Astrocyte (in vitro differentiated cells and primary cell): ENCODE results near the gene VAT1L. TPM values are rescaled to one million over a fixed set of nuclear protein-coding genes. Genes with fewer than 3 reads are reported as not detected.

Experiments used
- DNase-seq: peaks from one replicate; pipeline ENCODE4 v3.0.0-alpha.2; 2010; ENCODE audit warnings: low read depth
- FAIRE-seq: peaks from 2 replicates; lab custom pipeline; 2011; peaks lifted over from hg19 to GRCh38; lab: Jason Lieb, UNC
- H2AFZ ChIP-seq: 2 replicates; pipeline ENCODE4 v1.6.0; 2012; ENCODE audit warnings: low read depth, low read length, inconsistent platforms
- H3K27ac ChIP-seq: 2 replicates; pipeline ENCODE4 v1.5.1; 2011; ENCODE audit warnings: low read depth, low read length, inconsistent platforms
- H3K27me3 ChIP-seq: 2 replicates; pipeline ENCODE4 v1.6.0; 2011; ENCODE audit warnings: low read length, inconsistent platforms; ENCODE audit not compliant: insufficient read depth
- H3K36me3 ChIP-seq: 2 replicates; pipeline ENCODE4 v1.5.1; 2011; ENCODE audit warnings: low read length, inconsistent platforms; ENCODE audit not compliant: insufficient read depth
- H3K4me1 ChIP-seq: 2 replicates; pipeline ENCODE4 v1.5.1; 2011; ENCODE audit warnings: low read length, inconsistent platforms; ENCODE audit not compliant: insufficient read depth
- H3K4me2 ChIP-seq: 2 replicates; pipeline ENCODE4 v1.6.0; 2012; ENCODE audit warnings: low read length, inconsistent platforms
- H3K4me3 ChIP-seq: 2 replicates; pipeline ENCODE4 v1.5.1; 2011; ENCODE audit warnings: low read depth, mild to moderate bottlenecking, low read length, inconsistent platforms; ENCODE audit not compliant: insufficient read depth
- H3K79me2 ChIP-seq: 2 replicates; pipeline ENCODE4 v1.6.0; 2012; ENCODE audit warnings: mild to moderate bottlenecking, low read length, inconsistent platforms; ENCODE audit not compliant: insufficient read depth
- H3K9ac ChIP-seq: 2 replicates; pipeline ENCODE4 v1.6.0; 2012; ENCODE audit warnings: mild to moderate bottlenecking, low read length, inconsistent platforms
- H3K9me3 ChIP-seq: 2 replicates; pipeline ENCODE4 v1.5.1; 2012; ENCODE audit warnings: low read depth, mild to moderate bottlenecking, low read length, inconsistent platforms; ENCODE audit not compliant: insufficient read depth
- H4K20me1 ChIP-seq: 2 replicates; pipeline ENCODE4 v1.6.0; 2012; ENCODE audit warnings: low read length, inconsistent platforms; ENCODE audit not compliant: insufficient read depth
- H3K27ac Mint-ChIP-seq: one replicate; pipeline ENCODE4 v1.8.0; 2021; ENCODE audit warnings: mild to moderate bottlenecking, mixed read lengths; ENCODE audit not compliant: unreplicated experiment
- H3K27me3 Mint-ChIP-seq: one replicate; pipeline ENCODE4 v1.8.0; 2021; ENCODE audit warnings: low read depth, mixed read lengths; ENCODE audit not compliant: unreplicated experiment
- H3K36me3 Mint-ChIP-seq: one replicate; pipeline ENCODE4 v1.8.0; 2021; ENCODE audit warnings: low read depth, mixed read lengths; ENCODE audit not compliant: unreplicated experiment
- H3K4me1 Mint-ChIP-seq: one replicate; pipeline ENCODE4 v1.8.0; 2021; ENCODE audit warnings: low read depth, mixed read lengths; ENCODE audit not compliant: unreplicated experiment
- H3K4me3 Mint-ChIP-seq: one replicate; pipeline ENCODE4 v1.8.0; 2021; ENCODE audit warnings: mild to moderate bottlenecking, moderate library complexity, mixed read lengths; ENCODE audit not compliant: unreplicated experiment
- H3K9me3 Mint-ChIP-seq: one replicate; pipeline ENCODE4 v1.8.0; 2021; ENCODE audit warnings: mild to moderate bottlenecking, mixed read lengths; ENCODE audit not compliant: unreplicated experiment
- EZH2 ChIP-seq: IDR thresholded peaks from 2 replicates; pipeline ENCODE4 v1.6.1; 2012; ENCODE audit warnings: mild to moderate bottlenecking, low read length, inconsistent platforms; ENCODE audit not compliant: insufficient read depth
- total RNA-seq: library from RNA; stranded (reverse); gene quantifications from 2 replicates; pipeline ENCODE4 v1.2.1, GENCODE V29; 2021
- TF ChIP-seq, protein P1 (sequence below): IDR thresholded peaks from 2 replicates; pipeline ENCODE4 v1.5.1; 2011; ENCODE audit warnings: low read depth, mild to moderate bottlenecking, inconsistent platforms, low read length, moderate library complexity; ENCODE audit not compliant: insufficient read depth

The VAT1L gene
- total RNA-seq, 1 donor from 2014 or later: 3.3 TPM

DNA sequence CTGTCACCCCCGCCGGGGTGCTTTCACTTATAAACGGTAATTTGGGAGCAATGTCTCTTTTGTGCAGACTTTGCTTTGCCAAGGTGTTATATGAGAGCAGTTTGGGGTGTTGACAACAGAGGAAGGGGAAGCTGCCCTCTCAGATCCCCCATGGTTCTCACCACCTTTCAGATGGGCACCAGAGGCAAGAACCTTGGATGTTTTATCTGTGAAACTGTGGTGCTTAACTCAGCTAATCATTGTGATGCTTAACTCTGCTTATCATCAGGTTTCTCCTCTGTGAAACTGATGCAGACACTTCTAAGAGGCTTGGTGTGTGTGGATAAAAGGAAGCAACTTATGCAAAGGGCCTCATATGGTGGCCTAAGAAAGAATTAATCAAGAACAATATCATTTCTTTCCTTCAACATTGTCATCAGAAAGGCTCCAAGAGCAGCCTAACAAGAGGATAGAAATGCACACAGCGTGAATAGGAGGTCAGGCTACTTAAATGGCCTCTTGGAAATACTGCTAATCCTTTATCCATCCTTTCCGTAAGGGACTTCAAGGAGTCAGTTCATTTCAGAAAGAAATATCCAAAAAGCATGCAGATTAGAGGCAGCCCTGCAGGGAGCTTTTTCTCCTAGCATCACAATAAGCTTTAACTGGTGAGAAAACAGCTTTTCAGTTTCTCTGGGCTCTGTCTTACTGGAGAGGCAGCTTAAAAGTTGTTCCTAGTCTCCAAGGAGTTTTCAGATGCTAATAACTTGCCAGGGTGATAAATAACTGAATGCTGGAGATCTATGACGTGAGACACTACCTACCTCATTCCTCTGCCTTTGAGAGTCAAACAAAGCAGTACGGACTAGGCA lies 178.9 kb downstream of the VAT1L start:
- Histone ChIP-seq H3K36me3 (no peaks in the 10 kb centered on the region), H3K4me2 (no peak overlapping the region), H2AFZ (no peak overlapping the region), H3K27ac (no peak overlapping the region), H3K79me2 (no peaks in the 10 kb centered on the region), H3K9ac (no peak overlapping the region), H4K20me1 (no peaks in the 10 kb centered on the region), H3K27me3 (no peaks in the 10 kb centered on the region), H3K9me3 (no peaks in the 10 kb centered on the region), H3K4me3 (no peak overlapping the region), H3K4me1 (no peaks in the 10 kb centered on the region)
- Mint-ChIP-seq H3K4me1 (peaks cover 6% of the 10 kb centered on the region), H3K4me3 (no peak overlapping the region), H3K36me3 (no peaks in the 10 kb centered on the region), H3K9me3 (peaks cover 4% of the 10 kb centered on the region), H3K27me3 (peaks cover 20% of the 10 kb centered on the region), H3K27ac (no peak overlapping the region)
- FAIRE-seq (no peak), DNase-seq (no peak)
- TF ChIP-seq EZH2: no peak
- TF ChIP-seq, protein P1, sequence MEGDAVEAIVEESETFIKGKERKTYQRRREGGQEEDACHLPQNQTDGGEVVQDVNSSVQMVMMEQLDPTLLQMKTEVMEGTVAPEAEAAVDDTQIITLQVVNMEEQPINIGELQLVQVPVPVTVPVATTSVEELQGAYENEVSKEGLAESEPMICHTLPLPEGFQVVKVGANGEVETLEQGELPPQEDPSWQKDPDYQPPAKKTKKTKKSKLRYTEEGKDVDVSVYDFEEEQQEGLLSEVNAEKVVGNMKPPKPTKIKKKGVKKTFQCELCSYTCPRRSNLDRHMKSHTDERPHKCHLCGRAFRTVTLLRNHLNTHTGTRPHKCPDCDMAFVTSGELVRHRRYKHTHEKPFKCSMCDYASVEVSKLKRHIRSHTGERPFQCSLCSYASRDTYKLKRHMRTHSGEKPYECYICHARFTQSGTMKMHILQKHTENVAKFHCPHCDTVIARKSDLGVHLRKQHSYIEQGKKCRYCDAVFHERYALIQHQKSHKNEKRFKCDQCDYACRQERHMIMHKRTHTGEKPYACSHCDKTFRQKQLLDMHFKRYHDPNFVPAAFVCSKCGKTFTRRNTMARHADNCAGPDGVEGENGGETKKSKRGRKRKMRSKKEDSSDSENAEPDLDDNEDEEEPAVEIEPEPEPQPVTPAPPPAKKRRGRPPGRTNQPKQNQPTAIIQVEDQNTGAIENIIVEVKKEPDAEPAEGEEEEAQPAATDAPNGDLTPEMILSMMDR: no peak

GRCh38 chr16:77969861-77970260 lies 181.5 kb downstream of the VAT1L start:
- H3K4me1 Mint-ChIP-seq: peaks cover 2% of the 10 kb centered on the region
- Histone ChIP-seq H3K79me2 (no peaks in the 10 kb centered on the region), H3K36me3 (no peaks in the 10 kb centered on the region), H2AFZ (no peak overlapping the region), H3K27ac (no peak overlapping the region), H3K27me3 (no peaks in the 10 kb centered on the region), H4K20me1 (no peaks in the 10 kb centered on the region), H3K4me2 (no peak overlapping the region), H3K9ac (no peak overlapping the region), H3K4me1 (no peaks in the 10 kb centered on the region), H3K9me3 (no peaks in the 10 kb centered on the region), H3K4me3 (no peak overlapping the region)
- no peak overlapping the region for H3K27ac Mint-ChIP-seq
- H3K36me3 Mint-ChIP-seq: no peaks in the 10 kb centered on the region
- TF ChIP-seq, protein P1: no peak
- TF ChIP-seq EZH2: no peak
- H3K9me3 Mint-ChIP-seq: no peaks in the 10 kb centered on the region
- no peak overlapping the region for H3K4me3 Mint-ChIP-seq
- DNase-seq: no peak
- H3K27me3 Mint-ChIP-seq: peaks cover 18% of the 10 kb centered on the region
- no peak for FAIRE-seq

GRCh38 chr16:77970371-77970770 lies 182.0 kb downstream of the VAT1L start:
- Histone ChIP-seq H3K27ac (no peak overlapping the region), H3K4me3 (no peak overlapping the region), H3K4me1 (no peaks in the 10 kb centered on the region), H3K79me2 (no peaks in the 10 kb centered on the region), H3K36me3 (no peaks in the 10 kb centered on the region), H4K20me1 (no peaks in the 10 kb centered on the region), H3K27me3 (no peaks in the 10 kb centered on the region), H3K9ac (no peak overlapping the region), H3K9me3 (no peaks in the 10 kb centered on the region), H3K4me2 (no peak overlapping the region), H2AFZ (no peak overlapping the region)
- DNase-seq (no peak), FAIRE-seq (no peak)
- Mint-ChIP-seq H3K9me3 (no peaks in the 10 kb centered on the region), H3K27me3 (peaks cover 18% of the 10 kb centered on the region), H3K27ac (no peak overlapping the region), H3K4me3 (no peak overlapping the region), H3K36me3 (no peaks in the 10 kb centered on the region), H3K4me1 (peaks cover 2% of the 10 kb centered on the region)
- TF ChIP-seq, protein P1: no peak
- TF ChIP-seq EZH2: no peak
